ENCODE results near the gene SETBP1.

DNA sequence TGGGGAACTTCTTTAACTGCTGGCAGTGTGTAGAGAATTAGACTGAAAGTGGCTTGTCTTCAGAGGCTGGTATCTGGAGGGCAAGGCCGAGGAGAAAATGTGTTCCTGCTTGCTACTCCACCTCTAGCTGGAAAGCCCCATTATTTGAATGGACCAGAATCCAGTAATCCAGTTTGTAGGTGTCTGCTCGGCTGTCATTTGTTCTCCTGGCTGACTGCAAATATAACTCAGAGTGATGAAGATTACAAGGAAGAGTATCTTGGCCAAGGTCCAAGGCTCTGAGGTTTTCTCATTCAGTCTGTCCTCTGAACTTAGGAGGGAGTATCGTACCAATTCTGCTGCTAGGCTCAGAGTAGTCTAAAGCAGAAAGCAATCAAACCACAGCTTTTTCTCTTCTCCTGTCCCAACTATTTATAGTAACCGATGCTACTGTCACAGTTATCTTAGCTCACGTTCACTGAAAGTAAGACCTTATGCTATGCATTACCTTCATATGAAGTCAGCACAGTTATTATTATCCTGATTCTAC lies 228.6 kb downstream of the SETBP1 start:
- TF ChIP-seq MTF1 (CRISPR knock-in tag; IDR thresholded peaks at IDR 0.05; ENCODE audit: borderline replicate concordance) (no peak), ZNF785 (CRISPR knock-in tag; IDR thresholded peaks at IDR 0.05) (no peak)
